GM12891 (cell line): ENCODE results near the gene PRODH2.

Experiments
- DNase-seq: peaks from one replicate; pipeline ENCODE4 v3.0.0; 2011; ENCODE audit warnings: low spot score; ENCODE audit not compliant: insufficient read length
- FAIRE-seq: peaks from 2 replicates; lab custom pipeline; 2011; peaks lifted over from hg19 to GRCh38; lab: Jason Lieb, UNC
- PAX5 ChIP-seq: IDR thresholded peaks from 2 replicates; pipeline ENCODE4 v1.6.1; 2011; ENCODE audit warnings: low read length, moderate library complexity, mild to moderate bottlenecking; ENCODE audit not compliant: insufficient read depth, severe bottlenecking
- POLR2A ChIP-seq: IDR thresholded peaks from 2 replicates; pipeline ENCODE4 v1.6.1; 2011; ENCODE audit warnings: low read depth, low read length, control low read depth
- POLR2AphosphoS5 ChIP-seq: IDR thresholded peaks from 2 replicates; pipeline ENCODE4 v1.6.1; 2011; ENCODE audit warnings: low read depth, low read length, control low read depth
- POU2F2 ChIP-seq: IDR thresholded peaks from 2 replicates; pipeline ENCODE4 v1.6.1; 2011; ENCODE audit warnings: low read depth, mild to moderate bottlenecking, control low read depth, low read length, moderate library complexity
- SPI1 ChIP-seq: IDR thresholded peaks from 2 replicates; pipeline ENCODE4 v1.6.1; 2011; ENCODE audit warnings: low read depth, low read length, control low read depth
- TAF1 ChIP-seq: IDR thresholded peaks from 2 replicates; pipeline ENCODE4 v1.6.1; 2011; ENCODE audit warnings: low read depth, low read length, control low read depth

PRODH2 gene

DNA sequence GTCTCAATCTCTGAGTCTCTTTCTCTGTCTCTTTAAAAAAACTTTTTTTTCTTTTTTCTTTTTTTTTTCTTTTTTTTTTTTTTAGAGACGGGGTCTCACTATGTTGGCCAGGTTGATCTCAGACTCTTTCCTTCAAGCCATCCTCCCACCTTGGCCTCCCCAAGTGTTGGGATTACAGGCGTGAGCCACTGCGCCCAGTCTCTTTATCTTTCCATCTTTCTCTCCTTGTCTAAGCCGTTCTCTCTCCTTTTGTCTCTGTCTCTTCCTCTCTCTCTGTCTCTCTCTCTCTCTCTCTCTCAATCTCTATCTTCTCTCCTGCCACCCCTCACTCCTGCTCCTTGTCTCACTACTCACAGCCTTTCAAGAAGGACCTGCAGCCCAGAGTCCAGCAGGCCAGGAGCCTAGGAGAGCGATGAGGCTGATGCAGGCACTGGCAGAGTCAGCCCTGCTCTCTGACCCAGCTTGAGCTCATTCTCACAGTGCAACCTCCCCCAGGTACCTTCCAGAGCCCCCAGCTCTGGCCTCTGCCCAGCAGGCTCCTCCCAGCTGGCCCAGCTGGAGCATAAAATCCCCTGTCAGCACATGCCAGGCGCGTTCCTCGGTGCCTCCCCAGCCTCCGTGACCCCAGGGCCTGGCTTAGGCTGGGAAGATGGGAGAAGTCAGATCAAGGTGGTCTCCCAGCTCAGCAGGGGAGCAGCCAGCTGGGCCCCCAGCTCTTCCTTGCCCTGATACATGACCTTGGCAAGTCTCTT, 39.6 kb upstream of the PRODH2 start, which contains the start of gene NPHS1:
NPHS1 (minus strand) TSS at position 476 of the 752 bp plus-strand sequence. CDS start 667 bp downstream, outside the sequence.
- TF ChIP-seq TAF1: no peak
- TF ChIP-seq PAX5: no peak
- TF ChIP-seq POLR2A: no peak
- TF ChIP-seq SPI1: no peak
- TF ChIP-seq POLR2AphosphoS5: no peak
- no peak for TF ChIP-seq POU2F2
- DNase-seq (no peak), FAIRE-seq (no peak)

DNA sequence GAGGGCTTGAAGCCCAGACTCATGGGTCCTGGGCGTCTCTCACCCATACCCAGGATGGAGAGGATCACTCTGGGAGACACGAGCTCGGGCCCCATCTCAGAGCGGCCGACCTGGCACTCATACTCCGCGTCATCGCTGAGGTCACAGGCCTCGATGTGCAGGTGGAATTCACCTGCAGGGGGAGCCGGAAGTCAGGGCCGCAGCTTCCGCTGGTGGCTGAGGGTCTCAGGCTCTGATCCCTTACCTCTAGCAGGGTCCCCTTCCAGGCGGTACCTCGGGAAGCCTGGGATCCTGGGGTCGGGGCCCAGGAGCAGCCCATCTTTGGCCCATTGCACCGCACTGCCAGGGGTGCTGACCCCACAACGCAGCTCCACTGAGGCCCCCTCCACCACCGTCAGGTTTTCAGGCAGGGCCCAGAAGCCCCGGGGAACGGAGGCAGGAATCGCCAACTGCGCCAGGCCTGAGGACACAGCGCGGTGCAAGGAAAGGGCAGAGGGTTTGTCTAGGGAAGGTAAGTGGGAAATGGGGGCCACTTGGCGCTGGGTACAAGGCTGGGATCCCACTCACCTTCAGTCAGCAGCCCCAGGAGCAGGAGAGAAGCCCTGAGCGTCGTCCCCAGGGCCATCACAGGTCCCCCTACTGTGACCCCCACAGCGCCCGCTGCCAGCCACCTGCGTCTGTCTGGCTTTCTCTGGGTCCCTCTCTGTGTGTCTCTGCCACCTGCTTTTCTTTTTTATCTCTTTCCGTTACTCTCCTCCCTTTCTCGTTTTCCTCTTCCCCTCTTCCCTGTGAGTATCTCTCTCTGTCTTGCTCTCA, 38.8 kb upstream of the PRODH2 start:
- FAIRE-seq: no peak
- no peak for TF ChIP-seq PAX5
- no peak for DNase-seq

DNA sequence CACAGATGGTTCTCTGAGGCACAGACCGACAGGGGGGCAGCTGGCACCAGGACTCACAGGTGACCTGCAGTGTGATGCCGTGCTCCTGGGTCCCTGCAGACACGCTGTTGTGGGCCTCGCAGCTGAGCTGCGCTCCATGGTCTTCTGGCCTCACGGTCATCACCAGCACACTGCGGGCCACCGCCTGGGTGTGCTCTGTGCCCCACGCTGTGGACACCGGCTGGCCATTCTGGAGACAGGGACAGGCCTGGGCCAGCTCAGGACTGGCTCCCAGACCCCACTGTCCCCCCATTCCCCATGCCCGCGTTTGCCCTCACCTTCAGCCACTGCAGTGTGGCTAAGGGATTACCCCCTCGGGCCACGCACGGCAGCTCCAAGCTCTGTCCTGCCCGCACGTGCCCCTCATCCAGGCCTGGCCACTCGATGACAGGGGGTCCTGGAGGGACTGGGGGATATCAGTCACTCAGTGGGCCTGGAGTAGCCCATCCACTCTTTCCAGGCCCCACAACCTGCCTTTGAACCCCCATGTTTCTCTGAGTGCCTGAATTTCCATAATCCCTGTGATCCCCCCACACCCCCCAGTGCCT, 36.4 kb upstream of the PRODH2 start:
- DNase-seq (no peak), FAIRE-seq (no peak)
- TF ChIP-seq POLR2AphosphoS5 (no peak), POLR2A (no peak), SPI1 (no peak), PAX5 (no peak), POU2F2 (no peak), TAF1 (no peak)

DNA sequence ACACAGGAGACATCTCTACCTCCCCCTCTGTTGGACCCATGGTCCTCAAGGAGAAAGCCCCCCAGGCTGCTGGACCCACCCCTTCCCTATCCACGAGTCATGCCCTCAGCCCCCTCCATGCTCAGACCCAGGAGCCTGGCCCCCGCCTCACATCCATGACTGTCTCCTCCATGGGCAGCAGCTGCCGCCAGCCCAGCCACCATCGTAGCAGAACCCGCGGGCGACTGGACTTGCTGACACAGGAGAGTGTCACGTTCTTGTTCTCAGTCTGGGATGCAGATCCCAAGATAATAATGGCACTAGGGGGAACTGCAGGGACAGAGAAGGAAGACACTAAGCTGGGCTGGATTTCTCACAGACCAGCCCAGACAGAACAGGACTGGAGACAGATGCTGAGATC, 35.8 kb upstream of the PRODH2 start:
- DNase-seq (no peak), FAIRE-seq (no peak)
- TF ChIP-seq POLR2A (no peak), SPI1 (no peak), TAF1 (no peak), POLR2AphosphoS5 (no peak), PAX5 (no peak), POU2F2 (no peak)

DNA sequence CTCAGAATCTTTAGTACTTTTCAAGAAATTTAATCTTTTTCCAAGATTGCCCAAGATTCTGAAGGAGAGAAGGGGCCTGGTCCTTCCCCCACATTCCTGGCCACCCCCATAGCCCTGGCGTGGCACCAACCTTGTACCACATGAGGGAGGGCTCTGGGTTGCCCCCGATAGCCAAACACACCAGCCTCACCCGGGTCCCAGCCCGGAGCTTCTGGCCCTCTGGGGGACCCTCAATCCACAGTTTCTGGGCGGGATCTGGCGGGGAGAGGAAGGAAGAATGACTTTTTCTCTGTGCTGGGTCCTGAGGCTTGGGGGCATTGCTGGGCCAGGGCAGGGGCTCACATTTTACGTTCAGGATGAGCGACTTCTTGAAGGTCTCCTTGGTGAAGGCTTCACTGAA, 35.3 kb upstream of the PRODH2 start:
- FAIRE-seq (no peak), DNase-seq (no peak)
- TF ChIP-seq POU2F2: no peak
- TF ChIP-seq SPI1: no peak
- TF ChIP-seq TAF1: no peak
- TF ChIP-seq POLR2A: no peak
- no peak for TF ChIP-seq POLR2AphosphoS5
- TF ChIP-seq PAX5: no peak

DNA sequence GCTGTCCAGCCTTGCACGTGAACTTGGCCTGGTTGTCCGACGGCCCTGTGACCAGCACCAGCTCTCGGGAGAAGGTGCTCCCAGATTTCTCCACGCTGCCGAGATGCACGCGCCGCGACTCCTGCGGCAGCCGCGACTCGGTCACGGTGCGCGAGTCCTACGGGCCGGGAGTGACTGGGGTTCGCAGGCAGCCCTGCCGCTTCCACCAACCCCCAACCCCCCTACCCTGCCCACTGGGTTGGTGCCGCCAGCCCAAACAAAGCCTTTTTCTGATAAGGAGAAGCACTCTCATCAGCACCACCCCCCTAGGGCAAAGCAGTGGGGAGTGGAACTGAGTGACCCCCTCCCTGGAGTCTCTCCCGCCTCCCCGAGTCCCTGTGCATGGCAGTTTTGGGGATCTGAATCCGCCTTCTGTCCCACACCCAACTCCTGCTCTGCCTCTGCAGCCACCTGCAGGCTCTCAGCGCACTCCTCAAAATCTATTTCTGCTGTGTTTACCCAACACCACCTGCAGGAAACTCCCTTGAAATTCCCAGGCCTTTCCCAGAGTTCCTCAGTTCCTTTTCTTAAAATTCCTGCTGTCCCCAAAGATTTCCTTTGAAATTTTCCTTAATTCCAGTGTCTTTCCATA, 33.5 kb upstream of the PRODH2 start:
- no peak for DNase-seq
- FAIRE-seq: no peak
- no peak for TF ChIP-seq POLR2A
- no peak for TF ChIP-seq TAF1
- no peak for TF ChIP-seq POLR2AphosphoS5
- no peak for TF ChIP-seq POU2F2
- no peak for TF ChIP-seq SPI1
- no peak for TF ChIP-seq PAX5

DNA sequence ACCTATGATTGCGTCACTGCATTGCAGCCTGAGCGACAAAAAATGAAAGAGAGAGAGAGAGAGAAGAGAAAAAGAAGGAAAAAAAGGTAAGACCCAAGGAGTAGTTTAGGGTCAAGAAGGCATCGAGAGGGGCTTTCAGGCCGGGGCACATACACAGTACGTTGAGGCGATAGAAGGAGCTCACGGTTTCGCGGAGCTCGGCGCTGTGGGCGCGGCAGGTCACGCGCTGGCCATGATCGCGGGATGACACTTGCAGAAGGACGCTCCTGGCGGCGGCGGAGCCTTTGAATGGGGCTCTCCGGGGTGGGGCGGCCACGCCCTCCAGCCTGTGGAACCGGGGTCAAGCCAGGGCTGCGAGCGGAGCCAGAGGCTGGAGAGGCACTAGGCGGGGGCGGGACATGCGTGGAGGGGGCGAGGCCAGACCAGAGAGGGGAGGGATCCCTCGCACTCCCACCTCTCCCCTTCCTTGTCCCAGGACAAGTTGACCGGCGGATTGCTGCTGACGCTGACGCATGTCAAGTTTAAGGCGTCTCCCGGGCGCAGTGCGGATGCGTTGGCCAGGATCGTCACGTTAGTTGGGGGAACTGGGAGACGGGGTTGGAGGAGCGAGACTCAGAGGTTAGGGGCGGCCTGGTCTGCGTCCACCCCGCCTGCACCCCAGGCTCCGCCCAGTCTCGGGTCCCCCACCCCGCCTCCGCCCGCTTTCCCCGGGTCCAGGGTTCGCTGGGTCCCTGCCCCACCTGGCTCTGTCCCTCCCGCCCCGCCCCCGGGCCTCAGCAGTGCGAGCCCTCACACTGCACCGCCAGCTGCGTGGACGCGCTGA, 32.8 kb upstream of the PRODH2 start:
- FAIRE-seq: no peak
- TF ChIP-seq POU2F2: no peak
- TF ChIP-seq POLR2A: no peak
- no peak for TF ChIP-seq PAX5
- TF ChIP-seq TAF1: no peak
- TF ChIP-seq SPI1: no peak
- TF ChIP-seq POLR2AphosphoS5: no peak
- no peak for DNase-seq

DNA sequence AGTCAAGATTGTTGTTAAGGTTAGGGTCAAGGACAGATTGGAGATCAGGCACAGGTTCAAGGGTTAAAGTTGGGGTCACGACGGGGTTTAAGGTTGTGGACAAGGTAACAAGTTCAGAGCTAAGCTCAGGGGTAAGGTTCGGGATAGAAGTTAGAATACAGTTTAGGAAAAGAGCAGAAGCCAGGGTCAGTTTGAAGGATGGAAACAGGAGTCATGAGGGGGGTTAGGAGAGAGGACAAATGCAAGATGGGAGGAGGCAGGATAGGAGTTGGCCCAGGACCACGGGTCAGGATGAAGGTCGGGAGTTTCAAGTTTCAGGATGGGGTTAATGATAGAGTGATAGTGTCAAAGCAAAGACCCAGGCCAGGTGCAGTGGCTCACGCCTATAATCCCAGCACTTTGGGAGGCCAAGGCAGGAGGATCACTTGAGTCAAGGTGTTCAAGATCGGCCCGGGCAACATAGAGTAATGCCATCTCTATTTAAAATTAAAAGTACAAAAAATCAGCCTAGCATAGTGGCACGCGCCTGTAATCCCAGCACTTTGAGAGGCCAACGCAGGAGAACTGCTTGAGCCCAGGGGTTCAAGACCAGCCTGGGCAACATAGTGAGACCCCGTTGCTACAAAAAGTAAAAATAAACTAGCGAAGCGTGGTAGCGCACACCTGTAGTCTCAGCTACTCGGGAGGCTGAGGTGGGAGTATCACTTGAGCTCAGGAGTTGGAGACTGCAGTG, 32.0 kb upstream of the PRODH2 start:
- DNase-seq (no peak), FAIRE-seq (no peak)
- TF ChIP-seq POU2F2 (no peak), PAX5 (no peak), POLR2A (no peak), SPI1 (no peak), POLR2AphosphoS5 (no peak), TAF1 (no peak)
